Measurements from ENCODE around the gene RBBP8NL.

Gene RBBP8NL

GRCh38 chr20:62409086-62409853 lies 18.1 kb downstream of the RBBP8NL start:
- DNase-seq (ENCODE audit: low read depth, low spot score), result no peak
- H3K4me3 ChIP-seq (ENCODE audit: low read depth, low read length), result no peak overlapping the region
- POLR2A ChIA-PET, result no interaction called here
- CTCF ChIA-PET, result interaction anchor here (1.2 to 3.1 kb wide), 2 partner anchors 22 to 208 kb away, joined by 3 to 19 read pairs; no protein-coding TSS in a partner anchor
- TF ChIP-seq CTCF (IDR thresholded peaks at IDR 0.05; ENCODE audit: insufficient read depth, low read length, missing control alignments), result no peak

- DNase-seq (ENCODE audit: low read depth, low spot score), result no peak
- no peak for TF ChIP-seq CTCF (IDR thresholded peaks at IDR 0.05; ENCODE audit: insufficient read depth, low read length, missing control alignments)
- ChIA-PET POLR2A (no interaction called here), CTCF (interaction anchor here (3.1 kb wide), 1 partner anchor 209 kb away, joined by 19 read pairs; no protein-coding TSS in a partner anchor)
- no peak overlapping the region for H3K4me3 ChIP-seq (ENCODE audit: low read depth, low read length)
Observed at GRCh38 chr20:62408640-62409039, 18.7 kb downstream of the RBBP8NL start.

- no peak for DNase-seq (ENCODE audit: low read depth, low spot score)
Observed at GRCh38 chr20:62408055-62408454, 19.3 kb downstream of the RBBP8NL start.

GRCh38 chr20:62407221-62407992 lies 19.9 kb downstream of the RBBP8NL start, which contains the start of gene CABLES2:
CABLES2 (minus strand) TSS chr20:62407285; CDS start chr20:62407276, 9 bp downstream.
- POLR2A ChIA-PET, result interaction anchor here (0.5 kb wide), 1 partner anchor 505 kb away, joined by 3 read pairs; no protein-coding TSS in a partner anchor
- CTCF ChIA-PET, result no interaction called here

More at GRCh38 chr20:62408055-62408454, 19.3 kb downstream of the RBBP8NL start:
- ChIA-PET POLR2A (no interaction called here), CTCF (no interaction called here)
- TF ChIP-seq CTCF (IDR thresholded peaks at IDR 0.05; ENCODE audit: insufficient read depth, low read length, missing control alignments), result no peak
- no peak overlapping the region for H3K4me3 ChIP-seq (ENCODE audit: low read depth, low read length)

GRCh38 chr20:62406635-62407176 lies 20.6 kb downstream of the RBBP8NL start:
- no peak for TF ChIP-seq CTCF (IDR thresholded peaks at IDR 0.05; ENCODE audit: insufficient read depth, low read length, missing control alignments)
- peak overlapping the region; percentile 66 for H3K4me3 ChIP-seq (ENCODE audit: low read depth, low read length)
- no peak for DNase-seq (ENCODE audit: low read depth, low spot score)
- POLR2A ChIA-PET, result interaction anchor here (0.5 kb wide), 1 partner anchor 506 kb away, joined by 3 read pairs; no protein-coding TSS in a partner anchor
- CTCF ChIA-PET, result no interaction called here

More at GRCh38 chr20:62407221-62407992, 19.9 kb downstream of the RBBP8NL start, which contains the start of gene CABLES2:
- peak; percentile 50 for DNase-seq (ENCODE audit: low read depth, low spot score)
- H3K4me3 ChIP-seq (ENCODE audit: low read depth, low read length), result peak within 1 kb of the TSS; percentile 66
- TF ChIP-seq CTCF (IDR thresholded peaks at IDR 0.05; ENCODE audit: insufficient read depth, low read length, missing control alignments), result no peak
